ENCODE results near the gene PXK.

DNA sequence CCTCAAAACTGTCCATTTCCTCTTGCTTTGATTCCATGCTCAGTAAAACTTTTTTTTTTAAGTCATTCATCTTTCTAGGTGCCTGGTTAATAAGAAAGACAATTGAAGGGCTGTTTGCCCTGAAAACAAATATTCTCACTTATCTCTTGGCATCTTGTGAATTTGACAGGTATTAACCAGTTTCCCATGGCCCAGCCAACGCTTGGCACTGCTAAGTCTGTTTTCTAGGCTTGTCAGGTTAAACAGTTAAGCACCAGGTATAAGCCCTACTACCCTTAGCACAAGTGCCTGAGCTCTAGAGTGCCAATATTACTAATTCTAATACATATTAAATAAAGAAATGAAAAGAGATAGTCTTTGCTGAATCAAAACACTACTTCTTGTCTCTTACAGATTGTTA is 36.3 kb downstream of the PXK start:
- TF ChIP-seq POLR2A (IDR thresholded peaks at IDR 0.05) = no peak
- TF ChIP-seq, protein P1, sequence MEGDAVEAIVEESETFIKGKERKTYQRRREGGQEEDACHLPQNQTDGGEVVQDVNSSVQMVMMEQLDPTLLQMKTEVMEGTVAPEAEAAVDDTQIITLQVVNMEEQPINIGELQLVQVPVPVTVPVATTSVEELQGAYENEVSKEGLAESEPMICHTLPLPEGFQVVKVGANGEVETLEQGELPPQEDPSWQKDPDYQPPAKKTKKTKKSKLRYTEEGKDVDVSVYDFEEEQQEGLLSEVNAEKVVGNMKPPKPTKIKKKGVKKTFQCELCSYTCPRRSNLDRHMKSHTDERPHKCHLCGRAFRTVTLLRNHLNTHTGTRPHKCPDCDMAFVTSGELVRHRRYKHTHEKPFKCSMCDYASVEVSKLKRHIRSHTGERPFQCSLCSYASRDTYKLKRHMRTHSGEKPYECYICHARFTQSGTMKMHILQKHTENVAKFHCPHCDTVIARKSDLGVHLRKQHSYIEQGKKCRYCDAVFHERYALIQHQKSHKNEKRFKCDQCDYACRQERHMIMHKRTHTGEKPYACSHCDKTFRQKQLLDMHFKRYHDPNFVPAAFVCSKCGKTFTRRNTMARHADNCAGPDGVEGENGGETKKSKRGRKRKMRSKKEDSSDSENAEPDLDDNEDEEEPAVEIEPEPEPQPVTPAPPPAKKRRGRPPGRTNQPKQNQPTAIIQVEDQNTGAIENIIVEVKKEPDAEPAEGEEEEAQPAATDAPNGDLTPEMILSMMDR (IDR thresholded peaks at IDR 0.05) = no peak
